ENCODE results near the gene HORMAD2.
"Not testable (repeated sequence)": the region's sequence is repeated elsewhere in the genome, so short reads cannot be mapped to it uniquely, and the experiment has no call there.

HORMAD2 gene

DNA sequence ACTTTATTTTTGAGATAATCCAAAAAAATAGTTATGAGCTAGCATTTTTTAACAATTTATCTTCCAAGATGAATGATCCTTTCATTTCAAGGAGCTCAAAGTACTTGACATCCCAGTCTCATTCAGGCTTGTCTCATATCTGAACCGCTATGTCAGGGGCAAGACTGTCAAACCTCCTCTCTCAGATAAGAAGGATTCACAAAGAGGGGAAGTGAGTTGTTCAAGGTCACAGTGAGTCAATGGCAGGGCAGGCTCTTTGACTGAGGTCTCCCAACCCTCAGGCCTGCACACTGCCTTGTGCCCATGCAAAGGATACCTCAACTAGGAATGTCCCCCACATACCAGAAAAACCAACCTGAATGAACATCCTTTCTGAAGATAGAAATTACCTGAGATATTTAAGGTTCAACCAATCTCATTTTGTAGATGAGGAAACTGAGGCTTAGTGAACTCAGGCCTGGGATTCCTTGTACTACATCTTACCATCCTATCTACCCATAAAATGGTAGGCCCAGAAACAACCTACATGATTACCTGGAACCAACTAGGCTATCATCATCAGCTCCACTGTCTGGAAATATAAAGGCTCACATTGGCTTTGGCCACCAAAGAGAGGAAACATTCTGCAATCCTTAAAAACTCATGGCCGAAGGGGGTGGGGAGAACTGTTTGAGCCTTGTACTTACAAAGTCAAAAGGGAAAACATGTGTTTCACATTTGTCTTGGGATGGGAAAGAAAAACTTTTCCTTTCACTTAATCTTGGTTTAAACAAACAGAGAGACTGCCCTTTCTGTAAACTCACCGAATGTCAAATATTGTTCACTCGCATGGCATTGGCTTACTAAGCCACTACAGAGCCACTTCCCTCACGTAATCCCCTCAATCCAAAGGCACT lies 115.2 kb downstream of the HORMAD2 start:
- DNase-seq, result no peak

DNA sequence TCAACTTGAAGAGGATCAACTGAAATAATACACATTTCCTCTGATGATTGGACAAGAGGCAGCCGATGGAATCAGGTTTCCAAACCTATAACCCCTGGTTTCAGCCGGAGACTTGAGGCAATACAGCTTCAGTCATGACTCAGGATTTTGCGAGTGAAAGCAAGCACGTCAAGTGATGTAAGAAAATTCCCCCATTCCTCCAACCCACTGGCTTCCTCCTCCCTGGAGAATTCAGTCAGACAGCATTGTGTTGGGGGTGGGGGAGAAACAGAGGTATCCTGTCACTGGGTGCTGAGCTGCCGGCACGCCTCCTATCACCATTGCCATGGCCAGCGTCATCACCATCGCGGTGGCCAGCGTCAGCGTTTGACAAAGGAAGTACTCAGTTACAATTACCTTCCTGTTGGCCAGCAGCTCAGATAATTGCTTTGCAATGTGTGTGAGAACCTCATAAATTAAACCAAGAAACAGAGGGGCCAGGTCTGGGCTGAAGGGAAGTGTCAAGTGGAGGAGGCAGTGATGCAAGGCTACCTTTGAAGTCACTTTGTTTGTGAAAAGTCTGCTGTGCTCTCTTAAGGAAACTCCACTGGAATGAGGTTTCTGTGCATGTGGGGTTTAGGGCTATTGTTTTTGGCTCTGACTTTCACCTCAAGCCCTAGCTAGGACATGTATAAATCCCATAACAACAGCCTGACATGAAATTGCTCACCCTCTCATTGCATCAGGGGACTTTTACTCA lies 116.0 kb downstream of the HORMAD2 start:
- DNase-seq, result peak; percentile 96

DNA sequence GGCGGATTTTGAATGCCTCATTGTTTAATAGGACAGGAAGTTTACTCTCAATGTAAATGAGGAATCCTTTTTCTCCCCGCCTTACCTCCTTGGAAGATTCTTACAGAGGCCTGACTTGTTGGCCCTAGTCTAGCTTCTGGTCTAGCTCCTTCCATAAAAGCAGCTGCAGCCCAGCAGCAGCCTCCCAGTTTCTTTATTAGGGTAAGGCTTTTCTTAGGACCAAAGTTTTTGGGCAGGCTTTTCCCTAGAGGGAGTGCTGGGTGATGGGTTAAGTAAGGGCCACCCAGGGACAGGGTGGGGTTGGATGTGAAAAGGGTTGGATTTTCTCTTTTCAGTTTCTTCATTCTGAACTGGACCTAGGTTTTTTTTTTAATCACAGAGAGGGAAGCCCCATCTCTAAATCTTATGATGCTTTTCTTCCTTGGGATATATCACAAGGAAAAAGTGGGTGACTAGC lies 116.6 kb downstream of the HORMAD2 start:
- no peak for DNase-seq

DNA sequence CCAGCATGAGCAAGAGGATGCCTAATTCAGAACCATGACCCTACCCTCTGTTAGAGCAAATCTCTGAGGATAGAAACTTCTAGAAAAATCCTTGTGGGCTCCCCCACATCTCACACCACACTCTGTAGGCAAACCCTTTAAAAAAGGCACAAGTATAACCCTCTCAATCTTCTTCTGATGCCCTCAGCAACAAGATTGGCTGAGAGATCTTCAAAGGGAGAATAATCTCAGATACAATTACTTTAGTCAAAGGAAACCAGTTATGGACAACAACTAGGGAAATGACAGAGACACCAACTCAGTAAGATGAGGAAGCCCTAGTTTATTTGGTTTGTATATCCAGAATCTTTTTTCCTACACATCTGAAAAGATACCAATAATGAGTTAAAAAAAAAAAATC lies 117.1 kb downstream of the HORMAD2 start:
- no peak for DNase-seq

DNA sequence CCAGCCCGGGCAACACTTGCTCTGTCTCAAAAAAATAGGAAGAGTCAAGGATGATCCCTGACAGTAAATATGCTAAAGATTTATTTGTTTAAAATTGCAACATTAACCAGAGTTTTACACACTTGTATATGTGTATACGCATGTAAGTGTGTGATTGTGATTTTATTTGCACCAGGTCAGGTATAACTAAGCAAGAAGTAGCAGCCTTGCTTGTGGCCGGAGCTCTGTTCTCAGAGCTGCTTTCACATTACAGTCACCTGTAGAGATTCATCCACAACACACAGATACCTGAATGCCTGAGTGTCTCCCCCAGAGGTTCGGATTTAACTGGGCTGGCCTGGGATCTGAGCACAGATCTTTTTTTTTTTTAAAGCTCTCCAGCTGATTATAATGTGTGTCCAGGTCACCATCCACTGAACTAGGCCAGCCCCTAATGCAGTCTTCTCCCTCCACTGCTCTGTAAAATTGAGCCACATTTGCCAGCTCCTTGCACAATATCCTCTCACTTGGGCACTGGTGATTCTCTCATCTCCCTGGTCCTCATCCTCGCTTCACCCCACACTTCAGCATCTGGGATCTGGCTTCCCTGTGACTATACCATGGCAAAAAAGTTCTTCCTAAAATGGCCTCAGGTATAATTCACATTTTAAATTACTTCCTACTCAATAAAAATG lies 118.0 kb downstream of the HORMAD2 start:
- DNase-seq, result no peak

DNA sequence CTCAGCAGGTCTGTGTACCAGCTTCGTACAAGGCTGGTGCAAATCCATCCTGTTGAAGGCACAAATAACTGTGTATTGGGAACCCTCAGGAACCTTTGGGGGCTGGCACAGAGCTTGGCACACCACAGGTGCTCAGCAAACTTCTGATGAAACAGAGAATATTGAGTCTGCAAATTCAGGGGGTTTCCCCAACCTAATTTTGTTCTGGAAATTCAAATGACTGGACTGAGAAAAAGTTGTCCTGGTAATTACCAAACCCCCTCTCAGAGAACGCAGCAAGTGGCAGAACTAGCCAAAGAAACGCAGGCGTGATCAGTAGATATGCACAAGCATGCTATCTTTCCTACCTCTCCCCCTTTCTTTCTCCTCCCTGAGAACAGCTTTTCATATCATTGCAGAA lies 118.7 kb downstream of the HORMAD2 start:
- DNase-seq, result no peak

DNA sequence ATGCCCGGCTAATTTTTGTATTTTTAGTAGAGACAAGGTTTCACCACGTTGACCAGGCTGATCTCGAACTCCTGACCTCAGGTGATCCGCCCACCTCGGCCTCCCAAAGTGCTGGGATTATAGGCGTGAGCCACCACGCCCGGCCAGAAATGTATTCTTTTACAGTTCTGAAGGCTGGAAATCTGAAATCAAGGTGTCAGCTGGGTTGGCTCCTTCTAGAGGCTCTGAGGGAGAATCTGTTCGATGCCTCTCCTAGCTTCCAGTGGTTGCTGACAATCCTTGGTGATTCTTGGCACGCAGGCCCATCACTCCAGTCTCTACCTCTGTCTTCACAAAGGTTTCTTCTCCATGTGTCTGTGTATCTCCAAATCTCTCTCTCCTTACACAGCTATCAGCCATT lies 120.6 kb downstream of the HORMAD2 start:
- DNase-seq, result not testable (repeated sequence)

DNA sequence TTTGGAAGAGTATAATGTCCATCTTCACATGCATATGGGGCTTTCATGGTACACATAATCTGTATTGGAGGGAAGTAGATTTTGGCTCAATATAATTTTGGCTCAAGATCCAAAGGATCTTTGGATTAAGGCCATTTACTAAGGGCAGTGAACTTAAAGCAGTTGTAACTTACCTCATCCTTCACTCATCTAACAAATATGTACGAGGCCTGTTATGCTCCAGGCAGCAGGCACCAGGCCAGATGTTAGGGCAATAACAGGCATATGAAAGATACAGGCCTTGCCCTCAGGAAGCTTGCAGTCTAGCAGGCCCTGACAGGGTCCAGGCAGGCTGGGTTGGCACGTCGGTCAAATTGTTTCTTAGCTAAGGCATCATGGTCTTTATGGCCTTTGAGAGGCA lies 121.7 kb downstream of the HORMAD2 start:
- DNase-seq, result no peak

DNA sequence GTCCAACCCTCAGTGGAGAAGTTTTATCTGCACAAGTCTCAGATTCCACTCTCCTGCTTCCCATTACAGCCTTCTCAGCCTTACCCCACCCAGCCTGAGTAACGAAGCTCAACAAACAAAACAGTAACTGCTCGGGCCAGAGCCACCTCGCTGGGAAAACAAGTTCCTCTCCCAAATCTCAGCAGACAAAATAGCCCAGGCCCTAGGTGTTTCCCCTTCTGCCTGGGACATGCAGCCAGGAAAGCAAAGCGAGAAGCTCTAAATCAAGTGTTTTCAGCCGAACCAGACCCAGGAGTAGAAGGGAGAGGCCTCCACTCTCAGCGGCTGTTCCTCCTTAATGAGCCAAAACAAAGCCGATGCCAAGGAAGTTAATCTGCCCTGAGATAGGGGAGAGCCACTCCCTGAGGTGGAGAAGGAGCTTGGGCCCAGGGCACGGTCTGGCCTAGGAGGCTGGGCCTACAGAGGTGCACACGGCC lies 122.3 kb downstream of the HORMAD2 start:
- no peak for DNase-seq

DNA sequence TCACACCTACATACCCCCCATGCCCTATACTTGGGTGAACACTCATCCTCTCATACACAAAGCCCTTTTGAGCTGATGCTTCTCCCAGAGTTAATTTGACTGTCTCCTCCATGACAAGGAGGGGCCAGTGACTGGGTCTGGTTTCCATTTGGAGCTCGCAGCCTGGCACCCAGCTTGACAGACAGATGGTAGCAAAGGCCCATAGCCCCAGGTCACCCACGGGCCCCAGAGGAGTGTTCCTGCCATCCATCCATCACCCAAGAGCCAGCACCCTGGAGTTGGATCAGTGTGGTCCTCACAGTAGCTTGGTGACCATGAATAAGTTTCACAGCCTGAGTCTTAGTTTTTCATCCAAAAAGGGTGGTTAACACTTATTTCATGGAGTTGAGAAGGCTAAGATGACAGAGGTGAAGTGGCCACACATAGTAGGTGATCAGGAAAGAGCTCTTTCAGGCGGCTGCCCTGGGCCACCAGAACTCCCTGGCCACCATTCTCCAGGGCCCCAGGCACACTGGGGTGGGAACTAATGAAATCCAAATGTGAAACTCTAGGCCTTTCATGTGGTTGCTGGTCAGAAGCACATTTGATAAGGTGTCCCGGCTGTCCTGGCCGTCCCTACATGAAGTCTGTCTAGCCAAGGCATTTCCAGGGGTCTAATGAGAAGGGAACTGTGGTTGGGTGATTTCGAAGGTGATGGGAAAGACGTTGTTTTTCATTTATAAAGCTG lies 123.9 kb downstream of the HORMAD2 start:
- no peak for DNase-seq

DNA sequence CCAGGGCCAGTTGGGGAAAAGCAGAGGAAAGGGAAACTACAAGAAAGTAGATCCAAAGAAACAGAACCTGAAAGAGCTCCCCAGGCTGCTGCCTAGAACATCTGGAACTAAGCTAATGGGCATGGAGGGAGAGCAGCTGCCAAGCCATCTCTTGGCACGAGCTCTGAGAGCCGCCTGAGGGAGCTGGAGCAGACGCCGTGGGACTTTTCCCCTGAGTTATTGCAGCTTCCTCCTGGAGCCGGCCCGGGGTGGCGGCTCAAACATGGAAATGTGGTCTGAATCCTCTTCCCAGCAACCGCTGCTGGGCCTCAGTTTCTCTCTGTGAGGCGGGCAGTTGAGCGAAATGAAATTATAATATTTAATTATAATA lies 124.5 kb downstream of the HORMAD2 start:
- DNase-seq, result no peak

DNA sequence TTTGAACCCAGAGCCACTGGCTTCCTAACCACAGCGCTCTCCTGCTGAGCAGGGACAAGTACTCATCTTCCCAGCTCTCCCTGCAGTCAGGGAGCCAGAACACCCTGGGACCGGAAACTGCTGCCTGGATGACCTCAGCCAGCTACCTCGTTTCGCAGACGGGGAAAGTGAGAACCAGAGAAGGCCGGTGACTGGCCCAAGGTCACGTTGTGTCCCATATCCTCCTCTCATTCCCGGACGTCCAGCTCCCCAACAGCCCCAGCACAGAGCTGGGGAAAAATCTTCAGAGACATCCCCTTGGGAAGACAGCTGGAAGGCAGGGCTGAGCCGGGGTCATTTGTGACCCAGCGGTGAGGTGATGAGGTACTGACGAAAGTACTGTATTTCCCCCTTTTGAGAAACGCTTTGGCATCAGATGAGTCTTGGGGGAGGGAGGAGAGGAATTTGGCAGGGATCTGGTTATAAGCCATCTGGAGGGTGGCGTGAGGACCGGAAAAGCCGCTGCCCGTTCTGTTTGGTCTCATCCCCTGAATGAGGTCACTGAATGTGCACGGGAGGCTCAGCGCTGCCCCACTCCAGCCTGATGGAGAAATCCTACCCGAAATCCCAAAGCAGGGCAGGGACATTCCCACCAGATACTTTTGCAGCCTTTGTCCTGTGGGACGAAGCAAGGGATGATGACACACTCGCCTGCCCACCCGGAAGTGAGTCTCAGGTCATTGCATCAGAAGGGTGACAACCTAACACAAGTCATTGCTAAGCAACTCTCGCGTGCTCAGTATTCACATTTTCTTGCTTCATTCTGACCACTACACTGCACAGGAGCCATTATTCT lies 125.2 kb downstream of the HORMAD2 start:
- peak; percentile 38 for DNase-seq

DNA sequence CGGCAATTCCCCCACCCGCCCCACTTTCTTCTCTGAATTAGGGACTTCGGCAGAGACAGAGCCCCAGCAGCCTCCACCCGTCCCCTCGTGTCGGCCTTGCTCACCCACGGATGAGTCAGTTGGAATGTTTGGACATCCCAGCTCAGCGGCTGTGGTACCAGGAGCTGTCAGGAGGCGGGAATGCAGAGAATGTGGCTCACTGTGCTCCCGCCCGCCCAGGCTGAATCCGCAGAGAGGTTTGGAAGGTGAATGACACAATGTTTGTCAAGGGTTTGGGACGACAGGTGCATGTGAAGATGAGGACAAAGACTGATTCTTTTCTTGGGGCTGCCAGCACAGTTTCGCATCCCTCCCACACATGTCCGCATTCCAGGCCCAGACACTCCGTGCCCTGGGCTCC lies 126.7 kb downstream of the HORMAD2 start:
- no peak for DNase-seq

DNA sequence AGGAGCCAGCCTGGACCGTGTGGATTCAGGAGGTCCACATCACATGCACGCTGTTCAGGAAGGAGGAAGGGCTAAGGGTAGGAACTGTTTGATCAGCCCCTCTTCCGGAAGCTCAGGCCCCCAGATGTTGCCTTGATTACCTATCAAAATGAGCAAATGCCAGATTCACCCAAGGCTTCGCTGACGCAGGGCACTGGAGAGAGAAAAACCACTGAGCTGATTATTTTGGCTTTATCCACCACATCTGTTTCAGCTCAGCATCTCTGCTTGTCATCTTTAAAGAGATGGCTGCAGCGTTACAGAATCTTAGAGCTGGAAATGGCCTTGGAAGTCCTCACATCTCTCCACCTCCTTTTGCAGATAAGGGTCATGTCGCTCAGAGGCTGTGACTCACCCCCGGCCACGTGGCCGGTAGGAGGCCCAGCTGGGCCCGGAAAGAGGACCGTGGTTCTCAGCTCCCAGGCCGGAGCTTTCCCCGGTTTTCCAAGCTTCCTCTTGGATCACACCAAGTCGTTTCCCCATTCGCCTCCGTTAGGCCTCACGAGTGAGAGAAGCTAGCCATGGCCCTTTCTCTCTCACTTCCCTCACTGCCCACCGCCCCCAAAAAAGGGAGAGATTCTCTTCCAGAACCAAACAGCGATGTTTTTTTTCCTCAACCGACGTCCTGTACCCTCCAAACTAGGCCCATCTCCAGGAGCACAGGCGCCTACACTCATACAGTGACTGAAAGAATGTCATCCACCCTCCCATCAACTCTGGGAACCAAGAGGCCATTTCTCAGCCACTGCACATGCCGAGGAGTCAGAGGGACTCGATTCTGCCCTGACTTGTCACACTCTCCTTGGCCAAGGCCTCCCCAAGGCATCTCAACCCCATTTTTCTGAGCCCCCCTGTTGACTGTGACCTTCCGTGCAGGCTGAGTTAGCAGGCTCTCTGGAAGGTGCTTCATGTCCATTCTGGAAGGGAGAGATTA lies 128.7 kb downstream of the HORMAD2 start:
- DNase-seq, result no peak

DNA sequence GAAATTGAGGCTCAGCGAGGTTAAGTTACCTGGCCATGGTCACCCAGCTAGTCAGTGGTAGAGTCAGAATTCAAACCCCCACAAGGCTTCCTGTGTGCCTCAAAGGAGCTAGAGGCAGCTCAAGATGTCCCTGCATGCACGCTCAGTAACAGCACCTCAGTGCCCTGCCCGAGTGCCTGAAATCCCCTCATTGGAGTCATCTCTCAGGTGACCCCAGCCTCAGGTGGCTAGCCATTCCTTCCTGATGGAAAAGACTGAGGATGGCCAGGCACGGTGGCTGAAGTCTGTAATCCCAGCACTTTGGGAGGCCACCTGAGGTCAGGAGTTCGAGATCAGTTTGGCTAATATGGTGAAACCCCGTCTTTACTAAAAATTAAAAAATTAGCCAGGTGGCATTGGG lies 129.4 kb downstream of the HORMAD2 start:
- no peak for DNase-seq

DNA sequence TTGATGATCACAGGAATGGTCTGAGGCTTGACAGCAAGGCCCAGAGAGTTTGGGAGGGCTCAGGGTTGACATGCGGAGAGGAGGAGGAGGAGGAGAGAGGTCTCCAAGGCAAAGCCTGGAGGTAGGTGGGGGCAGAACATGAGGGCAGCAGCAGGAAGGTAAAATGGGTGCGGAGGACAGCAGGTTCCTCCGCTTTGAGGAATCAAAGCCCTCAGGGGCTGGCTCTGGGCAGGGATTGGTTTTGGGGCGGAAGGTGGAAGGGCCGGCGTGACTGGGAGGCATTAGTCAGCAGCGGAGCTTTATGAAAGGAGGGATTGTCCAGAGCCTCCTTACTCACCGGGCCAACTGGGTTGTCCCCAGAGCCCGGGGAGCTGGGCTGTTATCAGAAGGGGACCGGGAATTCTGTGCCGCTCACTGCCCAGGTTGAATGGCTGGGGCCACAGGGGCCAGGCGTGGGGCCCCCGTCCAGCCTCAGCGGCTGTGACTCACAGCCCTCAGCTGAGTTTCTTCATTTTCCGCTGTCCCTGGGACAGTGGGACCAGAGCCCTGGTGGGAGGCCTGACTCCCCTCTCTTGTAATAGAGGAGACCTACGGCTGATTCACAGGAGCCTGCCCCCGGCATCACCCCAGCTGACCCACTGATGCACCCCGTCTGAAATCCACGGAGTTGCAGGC lies 130.1 kb downstream of the HORMAD2 start:
- DNase-seq, result no peak

DNA sequence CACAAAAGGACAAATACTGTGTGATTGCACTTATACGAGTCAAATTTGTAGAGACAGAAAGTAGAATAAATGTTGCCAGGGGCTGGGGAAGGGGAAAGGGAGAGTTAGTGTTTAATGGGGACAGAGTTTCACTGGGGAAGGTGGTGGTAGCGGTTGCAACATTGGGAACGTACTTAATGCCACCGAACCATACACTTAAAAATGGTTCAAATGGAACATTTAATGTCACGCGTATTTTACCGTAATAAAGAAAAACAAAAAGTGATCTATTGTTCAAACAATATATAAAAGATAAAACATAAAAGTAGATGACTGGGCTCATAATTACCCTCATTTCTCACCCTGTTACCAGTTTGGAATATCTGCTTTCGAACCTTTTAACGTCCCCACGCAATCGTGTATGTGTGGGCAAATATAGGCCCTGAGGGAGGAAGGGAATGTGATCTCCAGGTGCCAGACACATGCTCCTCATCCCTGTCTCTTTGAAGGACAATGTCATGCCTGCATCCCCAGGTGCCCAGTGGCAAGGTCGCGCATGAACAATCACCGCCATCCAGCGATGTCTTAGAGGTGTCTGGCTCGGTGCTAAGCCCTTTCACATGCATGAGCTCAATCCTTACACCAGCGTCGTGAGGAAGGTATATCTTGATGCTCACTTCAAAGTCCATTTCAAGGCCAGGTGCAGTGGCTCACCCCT lies 131.0 kb downstream of the HORMAD2 start:
- DNase-seq, result no peak

DNA sequence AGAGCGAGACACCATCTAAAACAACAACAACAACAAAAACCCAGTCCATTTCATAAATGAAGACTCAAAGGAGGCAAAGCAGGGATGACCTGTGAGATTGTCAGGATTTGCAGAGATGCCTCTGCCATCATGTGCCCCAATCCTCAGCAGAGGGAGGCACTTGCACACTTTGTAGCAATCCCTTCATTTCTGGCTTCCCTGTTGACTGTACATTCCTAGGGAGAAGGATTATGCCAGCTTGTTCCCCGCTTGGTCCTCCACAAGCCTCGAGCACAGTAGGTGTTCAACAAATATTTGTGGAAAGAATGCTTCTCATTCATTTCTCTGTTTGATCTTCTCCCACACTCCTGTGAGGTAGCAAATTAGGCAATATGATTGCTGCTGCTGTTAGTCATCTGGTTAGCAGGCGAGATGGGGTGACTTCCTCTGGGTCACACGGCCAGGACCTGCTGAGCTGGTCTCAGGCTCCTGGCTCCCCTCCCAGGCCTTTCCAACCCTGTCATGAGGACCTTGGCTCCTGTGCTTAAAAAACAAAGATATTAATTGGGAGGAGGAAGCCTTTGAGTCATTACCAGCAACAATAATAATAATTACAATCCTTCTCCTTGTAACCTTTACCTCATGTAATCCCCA lies 132.2 kb downstream of the HORMAD2 start:
- no peak for DNase-seq

DNA sequence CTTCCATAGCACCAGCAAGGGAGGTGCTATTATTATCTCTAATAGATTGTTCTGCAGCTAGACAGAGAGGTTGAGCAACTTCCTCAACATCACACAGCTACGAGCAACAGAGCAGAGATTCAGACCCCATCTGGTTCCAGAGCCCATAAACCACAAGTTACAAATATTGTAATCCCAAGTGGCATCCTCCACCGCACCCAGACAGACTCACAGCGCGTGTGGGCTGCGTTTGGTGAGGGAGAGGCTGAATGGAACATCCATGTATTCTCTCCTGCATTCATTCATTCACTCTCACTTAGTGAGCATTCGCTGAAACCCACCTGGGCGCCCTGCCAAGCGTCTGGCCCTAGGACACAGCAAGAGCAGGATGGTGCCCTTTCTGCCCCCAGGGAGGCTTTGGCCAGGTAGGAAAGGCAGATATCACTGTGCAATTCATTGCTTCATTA lies 132.8 kb downstream of the HORMAD2 start:
- DNase-seq, result no peak
